Testis (tissue), 2 donors: Measurements from ENCODE around the gene MANBA.

ENCODE experiments used
- POLR2A ChIP-seq: fragments of 450-650 bp; IDR thresholded peaks from one replicate; pipeline ENCODE4 v1.6.1; 2017; ENCODE audit warnings: antibody characterized with exemption, mild to moderate bottlenecking, moderate library complexity
- TF ChIP-seq, protein P1 (sequence below), 3 experiments: fragments of 450-650 bp in 2 of 3; fragments of 200-600 bp in 1 of 3; sonication (generic) in 1 of 3; IDR thresholded peaks; one replicate each; pipeline ENCODE4 v1.5.1; 2016 to 2019; ENCODE audit warnings: antibody characterized with exemption in 3 of 3, mild to moderate bottlenecking in 2 of 3, moderate library complexity in 1 of 3

DNA sequence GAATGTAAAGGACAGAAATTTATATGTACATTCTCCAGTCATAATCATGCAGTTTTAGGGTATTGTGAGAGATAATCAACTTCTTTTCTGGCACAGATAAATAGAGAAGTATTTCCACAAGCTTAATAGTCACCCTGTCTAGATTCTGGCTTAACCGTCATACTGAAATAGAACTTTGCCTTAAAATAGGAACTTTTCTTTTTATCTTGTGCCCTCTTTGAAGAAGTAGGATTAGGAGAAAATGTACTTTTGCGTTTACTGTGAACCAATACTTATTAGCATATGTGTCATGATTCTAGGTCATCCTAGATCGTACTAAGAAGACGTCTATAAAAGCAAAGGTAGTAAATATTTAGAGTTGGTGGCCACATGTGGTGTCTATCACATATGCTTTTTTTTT lies 164.2 kb downstream of the MANBA start:
- TF ChIP-seq, protein P1, sequence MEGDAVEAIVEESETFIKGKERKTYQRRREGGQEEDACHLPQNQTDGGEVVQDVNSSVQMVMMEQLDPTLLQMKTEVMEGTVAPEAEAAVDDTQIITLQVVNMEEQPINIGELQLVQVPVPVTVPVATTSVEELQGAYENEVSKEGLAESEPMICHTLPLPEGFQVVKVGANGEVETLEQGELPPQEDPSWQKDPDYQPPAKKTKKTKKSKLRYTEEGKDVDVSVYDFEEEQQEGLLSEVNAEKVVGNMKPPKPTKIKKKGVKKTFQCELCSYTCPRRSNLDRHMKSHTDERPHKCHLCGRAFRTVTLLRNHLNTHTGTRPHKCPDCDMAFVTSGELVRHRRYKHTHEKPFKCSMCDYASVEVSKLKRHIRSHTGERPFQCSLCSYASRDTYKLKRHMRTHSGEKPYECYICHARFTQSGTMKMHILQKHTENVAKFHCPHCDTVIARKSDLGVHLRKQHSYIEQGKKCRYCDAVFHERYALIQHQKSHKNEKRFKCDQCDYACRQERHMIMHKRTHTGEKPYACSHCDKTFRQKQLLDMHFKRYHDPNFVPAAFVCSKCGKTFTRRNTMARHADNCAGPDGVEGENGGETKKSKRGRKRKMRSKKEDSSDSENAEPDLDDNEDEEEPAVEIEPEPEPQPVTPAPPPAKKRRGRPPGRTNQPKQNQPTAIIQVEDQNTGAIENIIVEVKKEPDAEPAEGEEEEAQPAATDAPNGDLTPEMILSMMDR (IDR thresholded peaks at IDR 0.05): no peak
- no peak for TF ChIP-seq POLR2A
